ENCODE data around the gene KRT6A.

The KRT6A gene

DNA sequence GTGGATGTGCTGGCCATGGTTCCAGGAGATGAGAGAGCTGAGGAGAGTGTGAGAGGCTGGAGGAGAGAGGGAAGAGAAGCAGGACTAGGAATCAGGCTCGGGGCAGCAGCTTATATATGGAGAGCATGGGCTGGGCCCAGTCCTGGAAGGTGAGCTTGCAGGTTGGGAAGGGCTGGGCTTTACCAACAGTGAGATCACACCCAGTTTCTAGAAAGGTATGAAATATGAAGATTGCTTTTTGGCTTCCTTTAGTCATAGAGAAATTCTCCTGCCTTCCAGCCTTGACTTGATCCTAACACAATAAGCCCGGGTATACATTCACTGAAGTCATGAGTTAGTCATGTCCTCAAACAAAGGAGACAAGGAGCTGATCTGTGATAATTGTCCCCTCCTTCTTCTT lies at the start of gene KRT6A:
TSS of gene KRT6A (minus strand) at position 86 of the 400 bp plus-strand sequence. CDS start at position 17, 69 bp downstream.
- DNase-seq = no peak

DNA sequence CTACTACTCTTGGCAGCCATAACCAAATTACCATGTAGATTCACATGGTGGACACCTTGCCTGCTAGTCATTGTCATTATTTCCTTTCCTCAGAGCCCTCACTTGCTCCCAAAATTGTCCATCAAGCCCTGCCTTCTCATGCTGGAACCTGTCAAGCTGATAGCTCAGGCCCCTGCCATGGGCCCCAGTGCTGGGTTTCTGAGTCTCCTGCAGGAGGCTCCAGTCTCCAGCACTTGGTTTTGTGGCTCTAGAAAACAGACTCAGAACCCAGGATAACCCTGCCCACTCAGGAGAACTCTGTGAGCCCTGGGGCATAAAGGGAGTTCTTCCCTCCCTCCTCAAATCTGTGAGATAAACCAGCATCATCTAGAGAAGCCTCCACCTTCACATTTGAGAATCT lies 49.1 kb upstream of the KRT6A start:
- no peak for DNase-seq

GRCh38 chr12:52541709-52542108 lies 48.7 kb upstream of the KRT6A start:
- no peak for DNase-seq

- DNase-seq = no peak
Observed at GRCh38 chr12:52540531-52540930, 47.5 kb upstream of the KRT6A start.

DNA sequence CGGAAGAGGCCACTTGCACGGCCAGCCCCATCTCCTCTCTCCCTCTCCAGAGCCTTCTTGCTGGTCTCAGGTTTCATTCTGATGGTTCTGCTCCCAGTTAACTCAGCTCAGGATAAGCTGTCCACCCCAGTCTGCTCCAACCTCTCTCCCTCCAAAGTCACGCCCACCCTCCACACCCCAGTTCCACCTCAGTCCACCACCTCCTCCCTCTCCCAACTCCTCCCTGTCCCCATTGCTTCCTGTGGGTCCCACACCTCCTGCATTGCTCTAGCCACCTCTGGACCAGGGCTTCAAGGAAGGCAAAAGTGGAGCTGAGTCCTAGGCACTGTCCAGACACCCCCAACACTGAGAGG lies 46.7 kb upstream of the KRT6A start:
- DNase-seq = no peak

GRCh38 chr12:52539083-52539820 lies 46.2 kb upstream of the KRT6A start:
- no peak for DNase-seq

DNA sequence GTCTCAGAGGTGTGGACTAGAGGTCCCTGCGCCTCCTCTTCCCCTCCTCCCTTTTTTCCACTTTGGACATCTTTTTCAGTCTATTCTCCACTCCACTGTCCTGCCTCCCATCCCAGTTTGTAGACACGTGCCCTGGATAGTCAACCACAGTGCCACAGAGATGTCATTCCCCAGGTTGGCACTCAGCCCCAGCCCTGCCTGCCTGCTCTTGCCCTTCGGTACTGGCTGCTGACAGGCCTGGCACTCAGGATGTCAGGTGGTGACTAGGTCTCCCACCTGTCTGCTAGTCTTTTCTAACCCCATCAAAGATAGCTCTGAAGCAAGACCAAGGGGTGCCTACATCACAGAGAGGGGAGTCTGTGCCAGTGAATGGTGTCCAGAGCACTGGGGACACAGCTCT lies 44.0 kb upstream of the KRT6A start:
- no peak for DNase-seq

- DNase-seq = no peak
Observed at GRCh38 chr12:52535574-52535973, 42.5 kb upstream of the KRT6A start.

GRCh38 chr12:52534482-52534881 lies 41.4 kb upstream of the KRT6A start:
- DNase-seq = no peak

- no peak for DNase-seq
Observed at GRCh38 chr12:52533686-52534470, 40.8 kb upstream of the KRT6A start.

DNA sequence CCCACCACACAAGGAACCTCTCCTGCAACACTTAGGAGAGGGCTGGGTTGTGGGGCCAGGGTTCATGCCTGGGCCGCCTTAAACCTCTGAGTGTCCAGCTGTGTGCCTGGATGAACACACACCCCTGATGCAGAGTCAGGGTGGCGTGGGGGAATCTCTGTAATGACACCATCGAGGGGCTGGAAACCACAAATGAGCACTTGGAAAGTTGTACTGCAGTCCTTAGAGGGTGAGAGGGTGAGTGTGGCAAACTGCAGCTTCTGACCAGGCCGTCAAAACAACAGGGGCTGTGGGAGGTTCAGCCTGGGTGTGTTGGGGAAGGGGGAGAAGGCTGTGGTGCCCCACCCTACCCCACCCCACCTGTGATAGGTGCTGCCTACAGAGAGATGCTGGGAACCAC lies 39.6 kb upstream of the KRT6A start:
- DNase-seq = no peak

GRCh38 chr12:52531566-52532300 lies 38.7 kb upstream of the KRT6A start:
- DNase-seq = no peak

GRCh38 chr12:52530905-52531304 lies 37.8 kb upstream of the KRT6A start:
- DNase-seq = no peak

GRCh38 chr12:52530366-52530765 lies 37.3 kb upstream of the KRT6A start:
- DNase-seq = no peak

- no peak for DNase-seq
Observed at GRCh38 chr12:52529846-52530245, 36.8 kb upstream of the KRT6A start.

GRCh38 chr12:52529417-52529816 lies 36.4 kb upstream of the KRT6A start:
- DNase-seq = no peak

DNA sequence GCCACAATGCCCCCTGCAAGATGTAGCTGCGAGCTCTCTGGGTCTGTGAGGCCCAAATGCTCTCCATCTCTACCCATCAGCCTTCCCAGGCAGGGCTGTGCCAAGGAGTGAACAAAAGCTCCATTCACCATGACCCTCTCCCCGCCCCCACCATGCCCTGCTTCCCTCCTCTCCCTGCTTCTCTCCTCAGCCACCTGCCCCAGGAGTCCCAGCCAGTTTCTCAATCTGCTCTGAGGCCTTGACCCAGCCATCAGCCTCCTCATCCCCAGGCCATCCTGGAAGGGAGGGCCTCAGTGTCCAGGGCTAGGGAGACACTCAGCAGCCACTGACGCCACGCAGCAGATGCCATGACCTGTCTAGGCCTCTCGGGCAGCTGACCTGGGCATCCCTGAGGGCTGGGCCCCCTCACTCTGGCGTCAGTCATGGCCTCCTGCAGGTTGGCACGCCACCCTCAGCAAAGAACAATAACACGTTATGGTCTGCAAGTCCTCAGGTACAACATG lies 35.6 kb upstream of the KRT6A start:
- no peak for DNase-seq

- no peak for DNase-seq
Observed at GRCh38 chr12:52527121-52527800, 34.2 kb upstream of the KRT6A start.

DNA sequence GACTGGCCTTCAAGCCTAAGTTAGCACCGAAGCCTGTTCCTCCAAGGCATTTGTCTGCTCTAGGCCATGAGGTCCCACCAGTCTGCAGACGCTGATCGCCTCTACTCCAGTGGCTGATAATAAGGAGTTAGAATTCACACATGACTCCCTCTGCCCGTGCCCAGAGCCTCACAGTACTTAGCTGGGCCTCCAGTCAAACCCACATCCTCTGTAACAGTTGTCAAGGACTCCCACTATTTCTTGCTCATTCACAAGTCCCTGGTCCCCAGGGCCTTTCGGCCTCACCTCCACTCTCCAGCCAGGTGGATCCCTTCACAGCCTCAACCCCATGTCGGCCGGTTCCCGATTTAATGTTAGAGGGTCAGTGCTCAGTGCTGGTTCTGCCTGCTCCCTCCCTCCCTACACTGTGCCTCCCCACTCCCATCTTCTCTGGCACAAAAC lies 33.5 kb upstream of the KRT6A start:
- DNase-seq = no peak

DNA sequence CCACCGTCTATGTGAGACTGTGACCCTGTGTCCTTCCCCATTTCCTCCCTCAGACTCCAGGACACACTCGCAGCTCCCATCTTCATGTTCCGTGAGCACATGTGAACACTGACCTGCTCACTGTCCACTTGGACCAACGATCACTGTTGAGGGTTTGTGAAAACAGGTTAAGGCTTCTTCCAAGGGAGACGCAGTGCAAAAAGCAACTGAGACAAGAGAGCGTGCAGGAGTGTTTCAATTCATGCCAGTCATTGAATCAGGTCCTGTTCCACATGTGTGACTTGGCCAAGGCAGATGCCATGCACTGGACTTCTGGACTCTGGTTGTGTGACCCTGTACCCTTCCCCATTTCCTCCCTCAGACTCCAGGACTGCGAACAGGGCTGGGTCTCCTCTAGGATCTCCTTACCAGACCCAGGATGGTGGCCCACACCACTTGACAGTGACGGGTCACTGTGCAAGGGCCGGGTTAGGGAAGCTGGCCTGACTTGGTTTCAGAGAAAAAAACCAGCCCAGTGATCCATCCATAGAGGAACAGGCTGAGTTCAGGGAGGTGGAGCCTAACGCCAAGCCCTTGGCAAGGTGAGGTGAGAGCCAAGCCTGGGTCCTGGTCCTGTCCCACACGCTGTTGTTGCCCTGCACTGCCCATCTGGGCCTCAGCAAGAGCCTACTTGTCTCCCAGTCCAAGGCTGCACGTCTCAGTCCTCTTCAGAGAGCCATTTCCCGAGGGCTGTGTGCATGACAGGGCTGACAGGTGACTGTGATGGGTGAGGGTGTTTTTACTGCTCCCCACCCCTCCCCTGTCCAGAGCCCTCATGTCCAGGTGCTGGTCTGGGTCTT lies 32.8 kb upstream of the KRT6A start:
- no peak for DNase-seq

DNA sequence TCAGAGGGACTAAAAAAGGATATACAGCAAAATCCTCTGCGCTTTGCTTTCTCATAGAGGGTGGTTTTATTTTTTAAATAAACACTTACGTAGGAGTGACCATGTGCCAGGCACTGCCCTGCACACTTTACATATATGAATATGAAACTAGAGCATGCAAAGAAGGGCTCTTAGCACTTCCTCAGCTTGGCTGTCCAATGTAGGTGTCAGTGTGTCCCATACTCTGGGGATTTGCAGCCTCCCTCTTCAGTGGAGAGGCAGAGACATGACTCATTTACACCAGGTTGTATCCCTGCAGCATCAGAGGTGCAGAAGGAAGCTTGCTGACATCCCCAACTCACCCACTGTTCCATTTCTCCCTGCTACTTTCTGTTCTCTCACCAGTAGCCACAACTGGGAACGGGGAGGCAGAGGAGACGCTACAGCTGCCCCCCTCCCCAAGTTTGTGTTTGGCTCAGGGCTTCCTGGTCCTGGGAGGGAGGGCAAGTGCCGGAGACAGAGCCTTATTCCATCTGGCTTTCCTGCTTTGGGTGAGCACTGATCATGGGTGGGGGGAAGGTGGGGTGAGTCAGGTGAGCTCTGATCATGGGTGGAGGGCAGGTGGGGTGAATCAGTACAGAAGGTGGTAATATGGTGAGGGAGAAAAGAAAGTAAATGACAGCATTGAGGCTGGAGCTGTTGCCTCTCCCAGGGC lies 32.0 kb upstream of the KRT6A start:
- DNase-seq = no peak

Measured in KG1 (cell line).